Peyer's patch (tissue), 4 donors: Measurements from ENCODE around the gene SMIM29.

ENCODE experiments used
- POLR2A ChIP-seq, 2 donors: fragments of 450-650 bp; IDR thresholded peaks; one replicate each; pipeline ENCODE4 v1.5.1; 2017; ENCODE audit warnings: antibody characterized with exemption in 2 of 2, mild to moderate bottlenecking in 2 of 2, moderate library complexity in 2 of 2
- TF ChIP-seq, protein P1 (sequence below), 6 experiments: fragments of 450-650 bp in 4 of 6; fragments of 200-600 bp in 2 of 6; sonication (generic) in 1 of 6; IDR thresholded peaks; one replicate each; pipeline ENCODE4 v1.5.1; 2017 to 2019; ENCODE audit warnings: antibody characterized with exemption in 6 of 6, mild to moderate bottlenecking in 3 of 6, moderate library complexity in 1 of 6

GRCh38 chr6:34276191-34276590 is 27.4 kb upstream of the SMIM29 start:
- no peak for TF ChIP-seq POLR2A (IDR thresholded peaks at IDR 0.05)
- TF ChIP-seq, protein P1, sequence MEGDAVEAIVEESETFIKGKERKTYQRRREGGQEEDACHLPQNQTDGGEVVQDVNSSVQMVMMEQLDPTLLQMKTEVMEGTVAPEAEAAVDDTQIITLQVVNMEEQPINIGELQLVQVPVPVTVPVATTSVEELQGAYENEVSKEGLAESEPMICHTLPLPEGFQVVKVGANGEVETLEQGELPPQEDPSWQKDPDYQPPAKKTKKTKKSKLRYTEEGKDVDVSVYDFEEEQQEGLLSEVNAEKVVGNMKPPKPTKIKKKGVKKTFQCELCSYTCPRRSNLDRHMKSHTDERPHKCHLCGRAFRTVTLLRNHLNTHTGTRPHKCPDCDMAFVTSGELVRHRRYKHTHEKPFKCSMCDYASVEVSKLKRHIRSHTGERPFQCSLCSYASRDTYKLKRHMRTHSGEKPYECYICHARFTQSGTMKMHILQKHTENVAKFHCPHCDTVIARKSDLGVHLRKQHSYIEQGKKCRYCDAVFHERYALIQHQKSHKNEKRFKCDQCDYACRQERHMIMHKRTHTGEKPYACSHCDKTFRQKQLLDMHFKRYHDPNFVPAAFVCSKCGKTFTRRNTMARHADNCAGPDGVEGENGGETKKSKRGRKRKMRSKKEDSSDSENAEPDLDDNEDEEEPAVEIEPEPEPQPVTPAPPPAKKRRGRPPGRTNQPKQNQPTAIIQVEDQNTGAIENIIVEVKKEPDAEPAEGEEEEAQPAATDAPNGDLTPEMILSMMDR (IDR thresholded peaks at IDR 0.05), result no peak
